Measurements from ENCODE around the gene SPATC1L. TPM values are rescaled to one million over a fixed set of nuclear protein-coding genes. Genes with fewer than 3 reads are reported as not detected.

Gene SPATC1L
- total RNA-seq, 1 donor from 2014 or later = 58.7 TPM

- Mint-ChIP-seq H3K4me3 (ENCODE audit: unreplicated experiment) (no peak overlapping the region), H3K27me3 (ENCODE audit: unreplicated experiment) (peaks cover 8% of the 10 kb centered on the region), H3K9me3 (ENCODE audit: unreplicated experiment) (peaks cover 6% of the 10 kb centered on the region), H3K36me3 (ENCODE audit: unreplicated experiment) (peaks cover 14% of the 10 kb centered on the region), H3K27ac (ENCODE audit: unreplicated experiment) (no peak overlapping the region), H3K4me1 (ENCODE audit: low read depth, unreplicated experiment) (peaks cover 8% of the 10 kb centered on the region)
- no peak for TF ChIP-seq CTCF (IDR thresholded peaks at IDR 0.05; ENCODE audit: partially characterized antibody, unreplicated experiment)
- no peak for DNase-seq
Observed at GRCh38 chr21:46161633-46162592, 22.3 kb downstream of the SPATC1L start.

- H3K27ac Mint-ChIP-seq (ENCODE audit: unreplicated experiment) = no peak overlapping the region
- peaks cover 8% of the 10 kb centered on the region for H3K27me3 Mint-ChIP-seq (ENCODE audit: unreplicated experiment)
- no peak overlapping the region for H3K4me3 Mint-ChIP-seq (ENCODE audit: unreplicated experiment)
- peak; percentile 35 for DNase-seq
- H3K36me3 Mint-ChIP-seq (ENCODE audit: unreplicated experiment) = peaks cover 14% of the 10 kb centered on the region
- H3K9me3 Mint-ChIP-seq (ENCODE audit: unreplicated experiment) = peaks cover 11% of the 10 kb centered on the region
- no peak for TF ChIP-seq CTCF (IDR thresholded peaks at IDR 0.05; ENCODE audit: partially characterized antibody, unreplicated experiment)
- peaks cover 8% of the 10 kb centered on the region for H3K4me1 Mint-ChIP-seq (ENCODE audit: low read depth, unreplicated experiment)
Observed at GRCh38 chr21:46160907-46161632, 23.2 kb downstream of the SPATC1L start.

- Mint-ChIP-seq H3K4me1 (ENCODE audit: low read depth, unreplicated experiment) (peaks cover 8% of the 10 kb centered on the region), H3K27ac (ENCODE audit: unreplicated experiment) (no peak overlapping the region), H3K9me3 (ENCODE audit: unreplicated experiment) (peaks cover 12% of the 10 kb centered on the region), H3K4me3 (ENCODE audit: unreplicated experiment) (no peak overlapping the region), H3K27me3 (ENCODE audit: unreplicated experiment) (peaks cover 8% of the 10 kb centered on the region), H3K36me3 (ENCODE audit: unreplicated experiment) (peaks cover 11% of the 10 kb centered on the region)
- DNase-seq = no peak
- TF ChIP-seq CTCF (IDR thresholded peaks at IDR 0.05; ENCODE audit: partially characterized antibody, unreplicated experiment) = no peak
Observed at GRCh38 chr21:46160657-46160906, 23.7 kb downstream of the SPATC1L start.

GRCh38 chr21:46159841-46160656 is 24.2 kb downstream of the SPATC1L start:
- Mint-ChIP-seq H3K9me3 (ENCODE audit: unreplicated experiment) (peaks cover 12% of the 10 kb centered on the region), H3K27ac (ENCODE audit: unreplicated experiment) (no peak overlapping the region), H3K4me1 (ENCODE audit: low read depth, unreplicated experiment) (peaks cover 8% of the 10 kb centered on the region), H3K36me3 (ENCODE audit: unreplicated experiment) (peaks cover 7% of the 10 kb centered on the region), H3K4me3 (ENCODE audit: unreplicated experiment) (no peak overlapping the region), H3K27me3 (ENCODE audit: unreplicated experiment) (peaks cover 8% of the 10 kb centered on the region)
- TF ChIP-seq CTCF (IDR thresholded peaks at IDR 0.05; ENCODE audit: partially characterized antibody, unreplicated experiment) = no peak
- DNase-seq = no peak

Measured in glutamatergic neuron (in vitro differentiated cells).